Activated naive CD8-positive, alpha-beta T cell treated with anti-CD3 and anti-CD28 coated beads, Interleukin-2, amount 50 U/mL, for 24 hours (primary cell): ENCODE measurements around the gene CRIM1.

ENCODE experiments used
- ATAC-seq: fragments of 150-1000 bp; cut with Tn5 transposase; one replicate; pipeline ENCODE4 v1.10.0; 2021
- DNase-seq: peaks from one replicate; pipeline ENCODE4 v3.0.0; 2021
- H3K27ac Mint-ChIP-seq: one replicate; pipeline ENCODE4 v1.8.0; 2021; ENCODE audit warnings: mild to moderate bottlenecking, mixed read lengths
- H3K27me3 Mint-ChIP-seq: one replicate; pipeline ENCODE4 v1.8.0; 2021; ENCODE audit warnings: mixed read lengths
- H3K36me3 Mint-ChIP-seq: one replicate; pipeline ENCODE4 v1.8.0; 2021; ENCODE audit warnings: low read depth, mixed read lengths
- H3K4me1 Mint-ChIP-seq: one replicate; pipeline ENCODE4 v1.8.0; 2021; ENCODE audit warnings: mixed read lengths
- H3K4me3 Mint-ChIP-seq: one replicate; pipeline ENCODE4 v1.8.0; 2021; ENCODE audit warnings: mild to moderate bottlenecking, moderate library complexity, mixed read lengths
- H3K9me3 Mint-ChIP-seq: one replicate; pipeline ENCODE4 v1.8.0; 2021; ENCODE audit warnings: mixed read lengths

CRIM1 gene

GRCh38 chr2:36427790-36428243 lies 72.2 kb downstream of the CRIM1 start:
- Mint-ChIP-seq H3K36me3 (peaks cover 7% of the 10 kb centered on the region), H3K9me3 (no peaks in the 10 kb centered on the region), H3K4me1 (no peaks in the 10 kb centered on the region), H3K27me3 (no peaks in the 10 kb centered on the region), H3K4me3 (no peak overlapping the region), H3K27ac (no peak overlapping the region)
- no peak for DNase-seq
- ATAC-seq = no peak

GRCh38 chr2:36430549-36430948 lies 75.0 kb downstream of the CRIM1 start:
- no peak for DNase-seq
- H3K27ac Mint-ChIP-seq = no peak overlapping the region
- H3K27me3 Mint-ChIP-seq = no peaks in the 10 kb centered on the region
- ATAC-seq = no peak
- no peaks in the 10 kb centered on the region for H3K4me1 Mint-ChIP-seq
- no peak overlapping the region for H3K4me3 Mint-ChIP-seq
- peaks cover 4% of the 10 kb centered on the region for H3K36me3 Mint-ChIP-seq
- H3K9me3 Mint-ChIP-seq = no peaks in the 10 kb centered on the region

- Mint-ChIP-seq H3K27me3 (no peaks in the 10 kb centered on the region), H3K4me3 (no peak overlapping the region), H3K9me3 (no peaks in the 10 kb centered on the region), H3K4me1 (no peaks in the 10 kb centered on the region), H3K27ac (no peak overlapping the region), H3K36me3 (peaks cover 4% of the 10 kb centered on the region)
- ATAC-seq (no peak), DNase-seq (no peak)
These were observed 76.9 kb downstream of the CRIM1 start for GRCh38 chr2:36432479-36432878.

- Mint-ChIP-seq H3K4me1 (no peaks in the 10 kb centered on the region), H3K27ac (no peak overlapping the region), H3K9me3 (no peaks in the 10 kb centered on the region), H3K27me3 (no peaks in the 10 kb centered on the region), H3K4me3 (no peak overlapping the region), H3K36me3 (peaks cover 4% of the 10 kb centered on the region)
- DNase-seq (no peak), ATAC-seq (no peak)
These were observed 78.0 kb downstream of the CRIM1 start for GRCh38 chr2:36433311-36434217.

GRCh38 chr2:36438449-36438977 lies 82.9 kb downstream of the CRIM1 start:
- Mint-ChIP-seq H3K27me3 (no peaks in the 10 kb centered on the region), H3K4me3 (no peak overlapping the region), H3K27ac (no peak overlapping the region), H3K9me3 (no peaks in the 10 kb centered on the region), H3K4me1 (peaks cover 12% of the 10 kb centered on the region), H3K36me3 (peaks cover 20% of the 10 kb centered on the region)
- DNase-seq (no peak), ATAC-seq (no peak)

GRCh38 chr2:36439084-36439483 lies 83.5 kb downstream of the CRIM1 start:
- H3K9me3 Mint-ChIP-seq = no peaks in the 10 kb centered on the region
- H3K27me3 Mint-ChIP-seq = no peaks in the 10 kb centered on the region
- H3K27ac Mint-ChIP-seq = no peak overlapping the region
- no peak overlapping the region for H3K4me3 Mint-ChIP-seq
- H3K36me3 Mint-ChIP-seq = peaks cover 26% of the 10 kb centered on the region
- DNase-seq = no peak
- peaks cover 12% of the 10 kb centered on the region for H3K4me1 Mint-ChIP-seq
- no peak for ATAC-seq

- Mint-ChIP-seq H3K4me3 (no peak overlapping the region), H3K27me3 (peaks cover 2% of the 10 kb centered on the region), H3K36me3 (peaks cover 40% of the 10 kb centered on the region), H3K4me1 (peaks cover 12% of the 10 kb centered on the region), H3K9me3 (no peaks in the 10 kb centered on the region), H3K27ac (no peak overlapping the region)
- ATAC-seq = no peak
- no peak for DNase-seq
These were observed 85.6 kb downstream of the CRIM1 start for GRCh38 chr2:36441065-36441625.

GRCh38 chr2:36441816-36442215 lies 86.2 kb downstream of the CRIM1 start:
- H3K36me3 Mint-ChIP-seq = peaks cover 46% of the 10 kb centered on the region
- peaks cover 2% of the 10 kb centered on the region for H3K27me3 Mint-ChIP-seq
- no peak overlapping the region for H3K27ac Mint-ChIP-seq
- peaks cover 12% of the 10 kb centered on the region for H3K4me1 Mint-ChIP-seq
- no peaks in the 10 kb centered on the region for H3K9me3 Mint-ChIP-seq
- H3K4me3 Mint-ChIP-seq = no peak overlapping the region
- DNase-seq = no peak
- ATAC-seq = no peak

- ATAC-seq = no peak
- H3K9me3 Mint-ChIP-seq = no peaks in the 10 kb centered on the region
- H3K27me3 Mint-ChIP-seq = peaks cover 2% of the 10 kb centered on the region
- H3K4me3 Mint-ChIP-seq = no peak overlapping the region
- peaks cover 12% of the 10 kb centered on the region for H3K4me1 Mint-ChIP-seq
- H3K36me3 Mint-ChIP-seq = peaks cover 53% of the 10 kb centered on the region
- no peak for DNase-seq
- H3K27ac Mint-ChIP-seq = no peak overlapping the region
These were observed 88.8 kb downstream of the CRIM1 start for GRCh38 chr2:36444216-36444936.

- ATAC-seq = no peak
- DNase-seq = no peak
- peaks cover 53% of the 10 kb centered on the region for H3K36me3 Mint-ChIP-seq
- peaks cover 2% of the 10 kb centered on the region for H3K27me3 Mint-ChIP-seq
- H3K4me1 Mint-ChIP-seq = peaks cover 12% of the 10 kb centered on the region
- H3K9me3 Mint-ChIP-seq = no peaks in the 10 kb centered on the region
- no peak overlapping the region for H3K27ac Mint-ChIP-seq
- H3K4me3 Mint-ChIP-seq = no peak overlapping the region
These were observed 89.7 kb downstream of the CRIM1 start for GRCh38 chr2:36445185-36445866.

- Mint-ChIP-seq H3K4me1 (peaks cover 10% of the 10 kb centered on the region), H3K27ac (no peak overlapping the region), H3K9me3 (no peaks in the 10 kb centered on the region), H3K27me3 (peaks cover 2% of the 10 kb centered on the region), H3K36me3 (peaks cover 55% of the 10 kb centered on the region), H3K4me3 (no peak overlapping the region)
- DNase-seq (no peak), ATAC-seq (no peak)
These were observed 90.7 kb downstream of the CRIM1 start for GRCh38 chr2:36446294-36446693.

GRCh38 chr2:36449213-36449612 lies 93.6 kb downstream of the CRIM1 start:
- H3K4me3 Mint-ChIP-seq = no peak overlapping the region
- DNase-seq = no peak
- no peak for ATAC-seq
- H3K36me3 Mint-ChIP-seq = peaks cover 35% of the 10 kb centered on the region
- no peak overlapping the region for H3K27ac Mint-ChIP-seq
- no peaks in the 10 kb centered on the region for H3K4me1 Mint-ChIP-seq
- H3K27me3 Mint-ChIP-seq = peaks cover 2% of the 10 kb centered on the region
- H3K9me3 Mint-ChIP-seq = no peaks in the 10 kb centered on the region

GRCh38 chr2:36449943-36450392 lies 94.4 kb downstream of the CRIM1 start:
- Mint-ChIP-seq H3K36me3 (peaks cover 31% of the 10 kb centered on the region), H3K27ac (no peak overlapping the region), H3K9me3 (no peaks in the 10 kb centered on the region), H3K27me3 (peaks cover 2% of the 10 kb centered on the region), H3K4me1 (no peaks in the 10 kb centered on the region), H3K4me3 (no peak overlapping the region)
- no peak for DNase-seq
- ATAC-seq = no peak
